A549 (cell line): Measurements from ENCODE around the gene MEF2D. TPM values are rescaled to one million over a fixed set of nuclear protein-coding genes. Genes with fewer than 3 reads are reported as not detected.

Source experiments
- ATAC-seq, 2 experiments: fragments of 200-7000 bp in 1 of 2; fragments of >200 bp in 1 of 2; cut with Nextera tagmentation in 1 of 2; cut with Tn5 transposase in 1 of 2; 3 replicates each; pipeline versions ENCODE4 v1.8.0 to v1.9.1; 2018 to 2020; ENCODE audit warnings: mild to moderate bottlenecking in 1 of 2, moderate library complexity in 1 of 2
- CTCF ChIA-PET: fragments of 300-600 bp; sonication (Branson Sonifier 250); formaldehyde crosslinking; extraction: SDS; loops from one replicate; lab custom pipeline; 2021; ENCODE audit warnings: antibody characterized with exemption, inconsistent platforms; lab: Yijun Ruan, JAX
- POLR2A ChIA-PET: fragments of 350-600 bp; formaldehyde crosslinking; extraction: SDS; loops from one replicate; lab custom pipeline; 2021; ENCODE audit warnings: antibody characterized with exemption, inconsistent platforms; lab: Yijun Ruan, JAX
- DNase-seq, 2 experiments: peaks; one replicate each; pipeline versions ENCODE4 v3.0.0 to v3.0.0-alpha.2; 2011 to 2016; ENCODE audit warnings: low read depth in 1 of 2, low spot score in 1 of 2
- FAIRE-seq: peaks from 2 replicates; lab custom pipeline; 2011; peaks lifted over from hg19 to GRCh38; lab: Jason Lieb, UNC
- H3K27ac ChIP-seq, 2 experiments: fragments of >200 bp; sonication (Bioruptor Twin); formaldehyde crosslinking; 3 replicates each; pipeline ENCODE4 v1.5.1; 2016 to 2017
- H3K4me1 ChIP-seq: fragments of >200 bp; sonication (Bioruptor Twin); formaldehyde crosslinking; 3 replicates; pipeline ENCODE4 v1.6.1; 2016
- H3K4me2 ChIP-seq: fragments of >200 bp; sonication (Bioruptor Twin); formaldehyde crosslinking; 3 replicates; pipeline ENCODE4 v1.6.1; 2016
- H3K4me3 ChIP-seq: fragments of >200 bp; sonication (Bioruptor Twin); formaldehyde crosslinking; 3 replicates; pipeline ENCODE4 v1.5.1; 2016
- H3K9me3 ChIP-seq: fragments of >200 bp; sonication (Bioruptor Twin); formaldehyde crosslinking; 3 replicates; pipeline ENCODE4 v1.6.1; 2016
- CBX2 ChIP-seq: fragments of 200-600 bp; sonication (generic); IDR thresholded peaks from 2 replicates; pipeline ENCODE4 v1.6.1; 2016; ENCODE audit warnings: low read depth, mild to moderate bottlenecking, borderline replicate concordance
- CEBPB ChIP-seq, 2 experiments: fragments of >200 bp in 1 of 2; sonication (Bioruptor Twin) in 1 of 2; formaldehyde crosslinking in 1 of 2; IDR thresholded peaks; 2 replicates each; pipeline ENCODE4 v1.6.1; 2012 to 2016
- CHD2 ChIP-seq: fragments of 150-350 bp; IDR thresholded peaks from 2 replicates; pipeline ENCODE4 v1.6.1; 2014; ENCODE audit warnings: low read length; ENCODE audit not compliant: partially characterized antibody
- CHD4 ChIP-seq: fragments of 200-600 bp; sonication (generic); IDR thresholded peaks from 2 replicates; pipeline ENCODE4 v1.6.1; 2016; ENCODE audit warnings: antibody characterized with exemption, mild to moderate bottlenecking, borderline replicate concordance
- E2F6 ChIP-seq: IDR thresholded peaks from 2 replicates; pipeline ENCODE4 v1.6.1; 2012; ENCODE audit warnings: low read depth, borderline replicate concordance
- EHMT2 ChIP-seq: fragments of 200-600 bp; sonication (generic); IDR thresholded peaks from 2 replicates; pipeline ENCODE4 v1.6.1; 2016; ENCODE audit warnings: antibody characterized with exemption, low read depth, mild to moderate bottlenecking, moderate library complexity
- ESRRA ChIP-seq: fragments of 150-350 bp; IDR thresholded peaks from 2 replicates; pipeline ENCODE4 v1.6.1; 2014; ENCODE audit warnings: mild to moderate bottlenecking, low read length, borderline replicate concordance
- GATA3 ChIP-seq: IDR thresholded peaks from 2 replicates; pipeline ENCODE4 v1.6.1; 2012; ENCODE audit warnings: borderline replicate concordance
- HEYL ChIP-seq: fragments of 250-450 bp; sonication (Bioruptor Pico); IDR thresholded peaks from 2 replicates; pipeline ENCODE4 v1.8.0; 2021; ENCODE audit warnings: mild to moderate bottlenecking, moderate library complexity
- KDM1A ChIP-seq: fragments of 200-600 bp; sonication (generic); IDR thresholded peaks from 2 replicates; pipeline ENCODE4 v1.6.1; 2016; ENCODE audit warnings: low read depth, mild to moderate bottlenecking
- KDM5A ChIP-seq: fragments of 200-600 bp; sonication (generic); IDR thresholded peaks from 2 replicates; pipeline ENCODE4 v1.6.1; 2016; ENCODE audit warnings: antibody characterized with exemption, mild to moderate bottlenecking
- MAFK ChIP-seq: fragments of 450-650 bp; IDR thresholded peaks from 2 replicates; pipeline ENCODE4 v1.6.1; 2014; ENCODE audit not compliant: partially characterized antibody
- NFE2L2 ChIP-seq: fragments of 150-350 bp; conservative IDR thresholded peaks from 2 replicates; pipeline ENCODE4 v1.6.1; 2014; ENCODE audit warnings: low read length
- NPAS2 ChIP-seq: fragments of 250-450 bp; sonication (Bioruptor Pico); IDR thresholded peaks from 2 replicates; pipeline ENCODE4 v1.8.0; 2022; ENCODE audit warnings: mild to moderate bottlenecking, moderate library complexity, borderline replicate concordance
- NR3C1 ChIP-seq: fragments of >200 bp; sonication (Bioruptor Twin); formaldehyde crosslinking; IDR thresholded peaks from 3 replicates; pipeline ENCODE4 v1.6.1; 2017
- PBX3 ChIP-seq: IDR thresholded peaks from 2 replicates; pipeline ENCODE4 v1.6.1; 2012
- PHF8 ChIP-seq: fragments of 200-600 bp; sonication (generic); IDR thresholded peaks from 2 replicates; pipeline ENCODE4 v1.6.1; 2016; ENCODE audit warnings: low read depth, mild to moderate bottlenecking, antibody characterized with exemption, moderate library complexity, borderline replicate concordance
- POLR2A ChIP-seq: IDR thresholded peaks from 2 replicates; pipeline ENCODE4 v1.6.1; 2012; ENCODE audit warnings: mild to moderate bottlenecking, low read length
- RAD21 ChIP-seq, 2 experiments: fragments of >200 bp in 1 of 2; sonication (Bioruptor Twin) in 1 of 2; formaldehyde crosslinking in 1 of 2; IDR thresholded peaks in 1 of 2; conservative IDR thresholded peaks in 1 of 2; 2 replicates in 1 of 2; 3 replicates in 1 of 2; pipeline ENCODE4 v1.6.1; 2012 to 2018; ENCODE audit warnings: inconsistent platforms in 1 of 2
- SMC3 ChIP-seq: fragments of >200 bp; sonication (Bioruptor Twin); formaldehyde crosslinking; IDR thresholded peaks from 3 replicates; pipeline ENCODE4 v1.6.1; 2018; ENCODE audit warnings: inconsistent platforms
- TFCP2L1 ChIP-seq: fragments of 250-450 bp; sonication (Bioruptor Pico); IDR thresholded peaks from 2 replicates; pipeline ENCODE4 v1.5.0; 2021; ENCODE audit warnings: mild to moderate bottlenecking
- TP53 ChIP-seq: fragments of 250-450 bp; sonication (Bioruptor Pico); IDR thresholded peaks from 2 replicates; pipeline ENCODE4 v1.5.0; 2021; ENCODE audit warnings: mild to moderate bottlenecking, moderate library complexity
- ZC3H11A ChIP-seq: fragments of 450-650 bp; IDR thresholded peaks from 2 replicates; pipeline ENCODE4 v1.6.1; 2014; ENCODE audit warnings: antibody characterized with exemption, mild to moderate bottlenecking
- ZFP36 ChIP-seq: fragments of 450-650 bp; IDR thresholded peaks from 2 replicates; pipeline ENCODE4 v1.6.1; 2014; ENCODE audit warnings: borderline replicate concordance; ENCODE audit not compliant: partially characterized antibody
- ZNF302 ChIP-seq: fragments of 250-450 bp; sonication (Bioruptor Pico); IDR thresholded peaks from 2 replicates; pipeline ENCODE4 v1.9.0; 2021; ENCODE audit warnings: inconsistent platforms, mild to moderate bottlenecking, moderate library complexity
- WGBS: methylation state at CpG from one replicate; pipeline ENCODE4 v1.1.6; 2017; ENCODE audit errors: missing lambda C conversion rate; 5-methylcytosine and 5-hydroxymethylcytosine counted together
- polyA plus RNA-seq, 4 experiments: library from polyadenylated mRNA; depleted of rRNA in 3 of 4; stranded (reverse); fragments of >200 nt; fragmentation: RNase III in 1 of 4; extraction: RNeasy Plus Mini Kit Qiagen cat#74134 plus additional on column Dnase treatment in 1 of 4; gene quantifications; 2 replicates in 3 of 4; 3 replicates in 1 of 4; pipeline ENCODE4 v1.2.3, GENCODE V29; 2011 to 2017
- TF ChIP-seq, protein P1 (sequence below): fragments of >200 bp; sonication (Bioruptor Twin); formaldehyde crosslinking; IDR thresholded peaks from 3 replicates; pipeline ENCODE4 v1.6.1; 2016
- TF ChIP-seq, protein P2 (sequence below): fragments of 150-350 bp; IDR thresholded peaks from 2 replicates; pipeline ENCODE4 v1.6.1; 2014; ENCODE audit warnings: low read depth, mild to moderate bottlenecking, low read length

MEF2D gene
- polyA plus RNA-seq, 2 of the 4 experiments (the other 2 are of a cell fraction): 16.8 to 23.4 TPM

DNA sequence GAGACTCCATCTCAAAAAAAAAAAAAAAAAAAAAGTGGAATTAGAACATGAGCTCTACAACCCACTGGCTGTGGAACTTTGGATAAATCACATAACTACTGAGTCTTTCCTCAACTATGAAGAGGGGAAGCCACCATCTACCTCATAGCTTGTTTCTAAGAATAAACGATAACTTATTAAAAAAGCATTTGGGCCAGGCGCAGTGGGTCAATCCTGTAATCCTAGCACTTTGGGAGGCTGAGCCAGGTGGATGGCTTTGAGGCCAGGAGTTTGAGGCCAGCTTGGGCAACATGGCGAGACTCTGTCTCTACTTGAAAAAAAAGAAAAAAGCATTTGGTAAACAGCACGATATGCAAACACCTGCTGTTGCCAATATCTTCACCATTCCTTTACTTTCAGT lies 31.8 kb upstream of the MEF2D start:
- no peaks in the 10 kb centered on the region for H3K4me1 ChIP-seq
- H3K4me2 ChIP-seq: no peak overlapping the region
- POLR2A ChIA-PET: interaction anchor here (0.6 kb wide), 1 partner anchor 31 kb away, joined by 3 read pairs; no protein-coding TSS in a partner anchor
- no peak overlapping the region for H3K4me3 ChIP-seq
- no peaks in the 10 kb centered on the region for H3K9me3 ChIP-seq
- TF ChIP-seq NR3C1: no peak
- TF ChIP-seq ZC3H11A: no peak
- TF ChIP-seq SMC3: no peak
- no peak for TF ChIP-seq NFE2L2
- TF ChIP-seq HEYL (CRISPR knock-in tag): no peak
- TF ChIP-seq, protein P1, sequence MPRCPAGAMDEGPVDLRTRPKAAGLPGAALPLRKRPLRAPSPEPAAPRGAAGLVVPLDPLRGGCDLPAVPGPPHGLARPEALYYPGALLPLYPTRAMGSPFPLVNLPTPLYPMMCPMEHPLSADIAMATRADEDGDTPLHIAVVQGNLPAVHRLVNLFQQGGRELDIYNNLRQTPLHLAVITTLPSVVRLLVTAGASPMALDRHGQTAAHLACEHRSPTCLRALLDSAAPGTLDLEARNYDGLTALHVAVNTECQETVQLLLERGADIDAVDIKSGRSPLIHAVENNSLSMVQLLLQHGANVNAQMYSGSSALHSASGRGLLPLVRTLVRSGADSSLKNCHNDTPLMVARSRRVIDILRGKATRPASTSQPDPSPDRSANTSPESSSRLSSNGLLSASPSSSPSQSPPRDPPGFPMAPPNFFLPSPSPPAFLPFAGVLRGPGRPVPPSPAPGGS: no peak
- TF ChIP-seq E2F6: no peak
- TF ChIP-seq KDM5A: no peak
- no peak for TF ChIP-seq NPAS2
- no peak for TF ChIP-seq GATA3
- no peak for TF ChIP-seq ZNF302 (CRISPR knock-in tag)
- TF ChIP-seq TFCP2L1: no peak
- TF ChIP-seq KDM1A: no peak
- TF ChIP-seq, protein P2, sequence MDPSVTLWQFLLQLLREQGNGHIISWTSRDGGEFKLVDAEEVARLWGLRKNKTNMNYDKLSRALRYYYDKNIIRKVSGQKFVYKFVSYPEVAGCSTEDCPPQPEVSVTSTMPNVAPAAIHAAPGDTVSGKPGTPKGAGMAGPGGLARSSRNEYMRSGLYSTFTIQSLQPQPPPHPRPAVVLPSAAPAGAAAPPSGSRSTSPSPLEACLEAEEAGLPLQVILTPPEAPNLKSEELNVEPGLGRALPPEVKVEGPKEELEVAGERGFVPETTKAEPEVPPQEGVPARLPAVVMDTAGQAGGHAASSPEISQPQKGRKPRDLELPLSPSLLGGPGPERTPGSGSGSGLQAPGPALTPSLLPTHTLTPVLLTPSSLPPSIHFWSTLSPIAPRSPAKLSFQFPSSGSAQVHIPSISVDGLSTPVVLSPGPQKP: no peak
- no peak for TF ChIP-seq PBX3
- TF ChIP-seq ESRRA: no peak
- ATAC-seq (no peak), DNase-seq (no peak), FAIRE-seq (no peak)
- CTCF ChIA-PET: interaction anchor here (0.6 to 2.1 kb wide), 11 partner anchors 8 to 110 kb away, joined by 3 to 8 read pairs (median 4); no protein-coding TSS in a partner anchor
- 94% methylated on average over 4 of the region's 4 CpGs for WGBS
- H3K27ac ChIP-seq: no peak overlapping the region

GRCh38 chr1:156530006-156530405 lies 29.4 kb upstream of the MEF2D start:
- FAIRE-seq: no peak
- no peak for TF ChIP-seq PHF8
- no peak for TF ChIP-seq POLR2A
- TF ChIP-seq CHD2: no peak
- CTCF ChIA-PET: interaction anchor here (1.4 kb wide), 1 partner anchor 84 kb away, joined by 4 read pairs; no protein-coding TSS in a partner anchor

GRCh38 chr1:156528875-156529425 lies 28.4 kb upstream of the MEF2D start:
- ChIA-PET CTCF (interaction anchor here (0.8 to 3.0 kb wide), 4 partner anchors 11 to 80 kb away, joined by 3 to 9 read pairs (median 4); no protein-coding TSS in a partner anchor), POLR2A (no interaction called here)
- Histone ChIP-seq H3K4me1 (no peaks in the 10 kb centered on the region), H3K9me3 (no peaks in the 10 kb centered on the region), H3K4me3 (no peak overlapping the region), H3K4me2 (no peak overlapping the region), H3K27ac (no peak overlapping the region)
- TF ChIP-seq RAD21 (conservative IDR thresholded peaks at IDR 0.05 in 1 of 2, IDR thresholded peaks at IDR 0.05 in 1 of 2) (no peak), MAFK (no peak), CBX2 (no peak), TP53 (CRISPR knock-in tag) (no peak), CEBPB (IDR thresholded peaks at IDR 0.05) (no peak), POLR2A (no peak), KDM5A (no peak), ZNF302 (CRISPR knock-in tag) (no peak), CHD4 (no peak), NR3C1 (no peak), PBX3 (no peak), EHMT2 (no peak), ZFP36 (no peak)
- WGBS: 75% methylated on average over 8 of the region's 8 CpGs
- ATAC-seq: no peak
- no peak for DNase-seq
- FAIRE-seq: no peak

More at GRCh38 chr1:156530006-156530405, 29.4 kb upstream of the MEF2D start:
- Histone ChIP-seq H3K27ac (no peak overlapping the region), H3K4me3 (no peak overlapping the region), H3K9me3 (no peaks in the 10 kb centered on the region), H3K4me2 (no peak overlapping the region), H3K4me1 (no peaks in the 10 kb centered on the region)
- POLR2A ChIA-PET: no interaction called here
- DNase-seq: no peak
- ATAC-seq: no peak
- 92% methylated on average over 13 of the region's 18 CpGs for WGBS
